BJ (cell line): ENCODE measurements around the gene ATP2A3. TPM values are rescaled to one million over a fixed set of nuclear protein-coding genes. Genes with fewer than 3 reads are reported as not detected.

Source experiments
- CTCF ChIA-PET: fragments of 350-600 bp; formaldehyde crosslinking; extraction: SDS; loops from one replicate; lab custom pipeline; 2021; ENCODE audit warnings: antibody characterized with exemption, inconsistent platforms; lab: Yijun Ruan, JAX
- POLR2A ChIA-PET: fragments of 300-600 bp; sonication (Branson Sonifier 250); formaldehyde crosslinking; extraction: SDS; loops from one replicate; lab custom pipeline; 2021; ENCODE audit warnings: antibody characterized with exemption; lab: Charles Lee
- DNase-seq: peaks from one replicate; pipeline ENCODE4 v3.0.0-alpha.2; 2011; ENCODE audit warnings: low read depth
- H3K27me3 ChIP-seq: 2 replicates; pipeline ENCODE4 v1.6.0; 2011; ENCODE audit warnings: low read length; ENCODE audit not compliant: control insufficient read depth, insufficient read depth
- H3K36me3 ChIP-seq: 2 replicates; pipeline ENCODE4 v1.5.1; 2011; ENCODE audit warnings: low read length; ENCODE audit not compliant: control insufficient read depth, insufficient read depth
- H3K4me3 ChIP-seq: 2 replicates; pipeline ENCODE4 v1.5.1; 2011; ENCODE audit warnings: low read depth, mild to moderate bottlenecking, control low read depth, low read length
- CTCF ChIP-seq: IDR thresholded peaks from 2 replicates; pipeline ENCODE4 v1.5.1; 2011; ENCODE audit warnings: low read depth, mild to moderate bottlenecking, control low read depth, inconsistent platforms, low read length, moderate library complexity; ENCODE audit not compliant: insufficient read depth
- polyA plus RNA-seq: library from polyadenylated mRNA; depleted of rRNA; stranded (reverse); fragments of >200 nt; gene quantifications from 2 replicates; pipeline ENCODE4 v1.2.3, GENCODE V29; 2011

ATP2A3 gene
- polyA plus RNA-seq, 1 experiment, result 1.1 TPM

- H3K36me3 ChIP-seq, result no peaks in the 10 kb centered on the region
- ChIA-PET CTCF (interaction anchor here (2.7 kb wide), 1 partner anchor 33 kb away, joined by 11 read pairs; no protein-coding TSS in a partner anchor), POLR2A (no interaction called here)
- no peak overlapping the region for H3K4me3 ChIP-seq
- no peak for TF ChIP-seq CTCF
- no peak for DNase-seq
- no peaks in the 10 kb centered on the region for H3K27me3 ChIP-seq
Observed at GRCh38 chr17:3946711-3947235, 17.5 kb downstream of the ATP2A3 start.

DNA sequence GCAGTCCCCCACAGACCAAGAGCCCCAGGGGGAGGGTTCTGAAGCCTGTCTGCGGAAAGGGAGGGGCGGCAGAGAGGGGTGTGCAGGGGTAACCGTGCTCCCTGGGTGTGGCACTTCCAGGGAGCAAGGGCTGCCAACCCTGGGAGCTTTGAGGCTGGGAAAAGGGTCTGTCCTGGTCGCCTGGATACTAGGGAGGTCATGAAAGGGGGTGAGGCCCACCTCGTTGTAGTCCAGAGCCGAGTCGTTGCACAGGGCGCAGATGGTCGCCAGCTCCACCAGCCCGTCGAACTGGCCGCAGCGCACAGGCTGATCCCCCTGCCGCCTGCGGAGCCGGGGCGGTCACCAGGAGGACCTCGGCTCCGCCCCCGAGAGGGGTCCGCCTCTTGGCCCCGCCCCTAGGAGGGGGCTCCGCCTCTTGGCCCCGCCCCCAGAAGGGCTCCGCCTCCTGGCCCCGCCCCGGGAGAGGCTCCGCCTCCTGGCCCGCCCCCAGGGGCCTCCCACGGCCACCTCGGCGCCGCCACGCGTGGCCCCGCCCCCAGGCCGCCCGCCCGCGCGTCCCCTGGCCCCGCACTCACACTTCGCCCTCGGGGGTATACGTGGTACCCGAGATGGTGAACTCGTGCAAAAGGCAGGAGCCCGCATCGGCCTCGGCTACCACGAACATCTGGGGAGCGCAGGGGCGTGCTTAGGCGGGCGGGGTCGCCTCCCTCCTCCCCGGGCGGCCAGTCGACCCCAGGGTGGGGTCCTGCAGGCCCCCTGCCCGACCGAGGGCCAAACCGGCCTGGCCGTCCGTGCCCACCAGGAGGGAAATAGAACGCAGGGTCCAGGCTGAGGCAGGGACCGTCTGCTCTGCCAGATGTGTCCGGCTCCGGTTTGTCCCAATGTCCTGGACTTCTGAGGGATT is 19.5 kb downstream of the ATP2A3 start:
- Histone ChIP-seq H3K27me3 (no peaks in the 10 kb centered on the region), H3K4me3 (peak overlapping the region; percentile 65), H3K36me3 (no peaks in the 10 kb centered on the region)
- CTCF ChIA-PET, result interaction anchor here (2.7 kb wide), 1 partner anchor 31 kb away, joined by 11 read pairs; no protein-coding TSS in a partner anchor
- no peak for DNase-seq
- TF ChIP-seq CTCF, result no peak
- POLR2A ChIA-PET, result no interaction called here

GRCh38 chr17:3943240-3943891 is 20.9 kb downstream of the ATP2A3 start:
- ChIA-PET POLR2A (no interaction called here), CTCF (no interaction called here)
- Histone ChIP-seq H3K4me3 (no peak overlapping the region), H3K27me3 (no peaks in the 10 kb centered on the region), H3K36me3 (no peaks in the 10 kb centered on the region)
- DNase-seq, result no peak
- no peak for TF ChIP-seq CTCF

DNA sequence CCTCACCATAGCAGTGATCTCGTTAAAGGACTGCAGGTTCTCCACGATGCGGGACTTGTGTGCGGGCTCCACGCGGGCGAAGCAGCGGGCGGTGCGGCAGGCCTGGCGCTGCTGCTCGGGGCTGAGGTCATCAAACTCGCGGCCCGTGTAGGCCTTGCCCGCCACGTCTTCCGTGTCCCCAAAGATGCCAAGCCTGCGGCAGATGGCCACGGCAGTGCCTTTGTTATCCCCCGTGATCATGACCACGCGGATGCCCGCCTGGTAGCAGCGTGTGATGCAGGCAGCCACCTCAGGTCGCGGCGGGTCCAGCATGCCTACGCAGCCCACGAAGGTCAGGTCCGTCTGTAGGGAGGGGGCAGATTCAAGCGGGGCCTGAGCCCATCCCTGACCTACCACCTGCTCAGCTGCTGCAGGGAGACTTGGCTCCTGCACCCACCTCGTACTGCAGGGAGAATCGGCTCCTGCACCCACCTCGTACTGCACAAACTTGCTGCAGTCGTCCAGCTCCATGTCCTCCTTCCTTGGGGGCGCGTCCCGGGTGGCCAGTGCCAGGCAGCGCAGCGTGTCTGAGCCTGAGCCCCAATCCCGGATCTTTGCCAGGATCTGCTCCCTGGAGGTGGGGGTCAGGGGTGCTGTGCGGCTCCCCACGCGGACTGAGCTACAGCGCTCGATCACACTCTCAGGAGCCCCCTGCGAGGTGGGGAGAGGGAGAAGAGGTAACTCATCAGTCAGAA is 23.1 kb downstream of the ATP2A3 start:
- no peak for TF ChIP-seq CTCF
- ChIA-PET CTCF (no interaction called here), POLR2A (no interaction called here)
- Histone ChIP-seq H3K36me3 (no peaks in the 10 kb centered on the region), H3K4me3 (no peak overlapping the region), H3K27me3 (no peaks in the 10 kb centered on the region)
- DNase-seq, result no peak
